NCI-H187 (cell line): Measurements from ENCODE around the gene HDAC11.
"Not testable (repeated sequence)": the region's sequence is repeated elsewhere in the genome, so short reads cannot be mapped to it uniquely, and the experiment has no call there.

Experiments used
- DNase-seq, 2 experiments: peaks; one replicate each; lab custom pipeline; 2025; lab: John Stamatoyannopoulos, UW

HDAC11 gene

GRCh38 chr3:13507570-13508339, 27.6 kb downstream of the HDAC11 start:
- no peak for DNase-seq

GRCh38 chr3:13508496-13508895, 28.4 kb downstream of the HDAC11 start:
- DNase-seq = no peak

GRCh38 chr3:13509059-13509815, 29.1 kb downstream of the HDAC11 start:
- no peak for DNase-seq

GRCh38 chr3:13509816-13510192, 29.7 kb downstream of the HDAC11 start:
- no peak for DNase-seq

DNA sequence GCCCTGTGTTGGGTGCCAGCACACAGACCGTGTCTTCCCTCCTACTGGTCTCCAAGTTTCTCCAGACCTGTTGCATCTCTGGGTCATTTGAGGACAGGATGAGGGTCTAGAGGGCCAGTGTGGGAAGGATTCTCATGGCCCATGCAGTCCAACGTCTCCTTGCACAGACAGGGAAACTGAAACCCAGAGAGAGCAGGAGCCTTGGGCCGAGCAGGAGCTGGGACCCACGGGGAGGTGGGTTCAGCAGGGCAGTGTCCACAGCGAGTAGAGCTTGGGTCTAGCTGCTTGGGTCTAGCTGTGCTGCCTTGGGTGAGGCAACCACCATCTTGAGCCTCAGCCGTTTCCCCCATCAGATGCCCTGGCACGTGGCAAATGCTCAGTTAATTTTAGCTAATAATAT, 32.3 kb downstream of the HDAC11 start:
- no peak for DNase-seq

DNA sequence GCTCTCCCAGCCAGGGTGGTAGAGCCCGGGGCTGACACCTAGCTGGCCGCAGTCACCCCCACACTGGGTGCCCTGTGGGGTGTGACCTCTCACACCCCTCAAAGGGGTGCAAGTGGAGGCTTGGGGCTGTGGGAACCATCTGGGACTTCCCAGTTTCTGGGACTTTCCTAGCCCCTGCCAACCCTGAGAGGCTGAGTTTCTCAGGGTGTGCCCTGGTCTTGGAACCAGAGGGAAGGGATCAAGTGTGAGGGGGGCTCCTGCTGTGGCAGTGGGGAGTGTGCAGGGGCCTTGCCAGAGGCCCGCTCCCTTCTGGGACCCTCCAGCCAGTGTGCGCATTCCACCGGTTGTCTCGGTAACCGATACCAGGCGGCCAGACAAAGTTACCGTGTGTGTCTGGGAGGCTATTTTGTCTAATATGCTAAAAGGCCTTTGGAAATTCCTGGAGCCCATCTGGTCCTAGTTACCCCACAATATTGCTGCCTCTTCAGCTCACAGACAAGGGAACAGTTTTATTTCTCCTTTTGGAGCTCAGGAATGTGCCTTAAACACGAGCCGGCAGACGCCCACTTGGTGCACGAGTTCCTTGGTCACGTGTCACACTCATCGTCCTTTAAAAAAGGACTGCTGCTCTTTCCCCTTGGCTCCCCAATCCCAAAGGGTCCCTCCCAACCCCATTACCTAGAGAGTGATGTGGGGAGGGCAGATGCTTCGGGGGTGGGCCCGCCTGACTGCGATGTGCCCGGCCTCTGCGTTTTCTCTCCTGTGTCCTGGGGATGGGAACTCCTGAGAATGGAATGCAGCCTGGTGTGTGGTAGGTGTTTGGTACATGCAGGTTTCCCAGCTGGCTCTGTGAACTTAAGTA, 33.2 kb downstream of the HDAC11 start:
- DNase-seq = no peak

DNA sequence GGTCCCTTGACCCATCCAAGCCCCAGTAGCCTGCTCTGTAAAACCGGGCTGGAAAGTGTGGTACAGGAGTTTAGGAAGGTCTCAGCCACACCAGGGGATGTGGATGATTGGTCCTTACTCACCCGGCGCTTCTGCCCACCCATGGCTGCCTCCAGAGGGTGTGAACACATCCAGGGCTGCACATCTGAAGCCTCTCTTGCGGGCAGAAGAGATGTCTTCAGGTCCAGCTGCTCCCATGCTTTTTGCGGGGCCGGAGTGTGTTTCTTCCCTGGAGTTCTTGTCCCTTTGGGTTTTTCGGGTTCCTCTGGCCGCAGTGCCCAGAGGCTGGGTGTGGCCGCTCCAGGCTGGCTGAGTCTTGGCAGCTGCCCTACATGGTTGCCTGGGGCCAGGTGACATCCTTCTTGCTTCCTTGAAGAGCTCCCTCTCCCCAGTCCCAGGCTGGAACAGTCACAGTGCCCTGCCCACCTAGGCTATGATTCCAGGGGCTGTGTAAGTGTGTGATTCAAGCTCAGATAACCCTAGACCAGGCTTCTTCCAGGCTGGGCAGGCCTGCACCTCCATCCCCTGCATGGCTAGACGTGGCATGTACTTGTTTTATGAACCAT, 33.9 kb downstream of the HDAC11 start:
- DNase-seq = no peak

DNA sequence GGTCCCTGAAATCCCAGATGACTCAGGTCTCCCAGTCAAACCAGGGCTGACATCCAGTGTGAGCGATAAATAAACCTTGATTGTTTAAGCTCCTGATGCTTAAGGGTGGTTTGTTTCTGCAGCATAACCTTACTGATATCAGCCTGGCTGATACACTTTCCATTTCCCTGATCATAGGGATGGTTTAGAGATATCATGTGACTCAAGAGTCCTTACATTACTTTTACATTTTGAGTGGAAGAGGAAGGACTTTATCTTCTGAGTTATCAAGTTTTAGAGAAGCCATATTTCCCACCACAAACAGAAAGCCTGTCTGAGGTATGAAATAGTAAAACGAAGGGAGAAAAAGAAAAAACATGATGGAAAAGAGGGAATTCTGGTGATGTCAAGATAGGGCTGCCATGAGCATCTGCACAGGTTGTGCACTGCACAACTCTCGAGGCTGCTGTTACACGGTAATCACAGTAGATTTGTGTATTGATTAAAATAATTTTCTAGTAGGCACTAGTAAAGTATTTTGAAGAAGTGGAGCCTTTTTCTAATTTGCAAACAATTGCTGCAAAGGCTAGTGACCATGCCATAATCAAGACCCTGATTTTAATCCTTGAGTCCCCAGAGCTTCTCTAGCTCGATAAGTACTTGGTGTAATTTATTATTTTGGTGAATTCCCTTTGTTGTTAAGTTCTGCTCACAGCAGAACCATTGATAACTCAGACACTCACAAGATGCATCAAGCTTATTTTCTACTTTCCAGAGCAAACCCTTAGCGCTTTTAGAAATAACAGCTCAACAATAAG, 34.7 kb downstream of the HDAC11 start:
- no peak for DNase-seq

GRCh38 chr3:13515786-13516759, 36.0 kb downstream of the HDAC11 start:
- no peak for DNase-seq

DNA sequence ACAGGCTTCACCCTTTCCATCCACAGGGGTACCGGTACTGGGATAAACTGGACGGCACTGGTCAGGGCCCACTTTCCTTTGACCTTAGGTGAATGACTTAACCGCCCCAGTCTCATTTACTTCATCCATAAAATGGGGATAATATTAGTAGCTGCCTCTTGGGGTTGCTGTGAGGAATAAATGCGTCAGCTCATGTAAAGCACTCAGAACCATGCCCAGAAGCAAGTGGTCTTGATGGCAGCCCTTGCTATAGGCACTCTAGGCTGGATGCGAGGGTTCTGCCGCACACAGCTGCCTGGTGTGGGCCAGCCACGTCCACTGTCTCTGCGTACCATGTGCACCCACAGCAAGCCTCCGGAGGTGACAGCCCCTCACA, 36.6 kb downstream of the HDAC11 start:
- no peak for DNase-seq

GRCh38 chr3:13517253-13517977, 37.3 kb downstream of the HDAC11 start:
- DNase-seq = no peak

DNA sequence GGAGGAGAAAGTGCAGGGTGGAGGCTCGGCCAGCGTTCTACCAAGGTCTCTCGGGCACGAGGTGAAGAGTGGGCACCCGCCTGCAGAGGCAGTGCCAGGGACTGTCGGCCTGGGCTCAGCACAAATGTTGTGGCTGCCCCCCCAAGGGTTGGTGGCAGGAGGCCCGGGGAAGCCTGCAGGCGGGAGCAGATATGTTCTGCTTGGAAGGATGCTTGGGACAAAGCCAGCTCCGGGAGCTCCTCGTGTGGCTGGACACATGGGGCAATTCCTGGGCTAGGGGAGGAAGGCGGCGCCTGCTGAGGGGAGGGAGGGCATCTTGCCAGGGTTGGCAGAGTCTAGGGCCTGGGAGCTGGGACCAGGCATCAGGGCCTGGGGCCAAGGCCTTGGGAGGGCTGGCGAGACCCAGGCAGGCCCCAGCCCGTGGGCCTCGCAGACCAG, 38.4 kb downstream of the HDAC11 start:
- no peak for DNase-seq

- no peak for DNase-seq
Observed at GRCh38 chr3:13519006-13519791, 39.1 kb downstream of the HDAC11 start.

GRCh38 chr3:13520326-13520880, 40.3 kb downstream of the HDAC11 start:
- DNase-seq = no peak

DNA sequence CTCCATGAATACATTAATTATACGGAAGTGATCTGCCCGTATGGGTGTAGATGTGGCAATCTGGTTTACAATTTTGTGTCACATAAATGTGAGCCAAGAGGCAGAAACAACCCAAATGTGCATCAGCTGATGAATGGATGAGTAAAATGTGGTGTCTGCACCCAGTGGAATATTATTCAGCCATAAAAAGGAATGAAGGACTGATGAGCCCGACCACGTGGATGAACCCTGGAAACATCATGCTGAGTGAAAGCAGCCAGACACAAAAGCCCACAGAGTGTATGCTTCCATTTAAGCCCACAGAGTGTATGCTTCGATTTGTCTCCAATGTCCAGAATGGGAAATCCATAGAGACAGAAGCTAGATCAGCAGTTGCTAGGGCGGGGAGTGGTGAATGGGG, 41.2 kb downstream of the HDAC11 start:
- DNase-seq = no peak

DNA sequence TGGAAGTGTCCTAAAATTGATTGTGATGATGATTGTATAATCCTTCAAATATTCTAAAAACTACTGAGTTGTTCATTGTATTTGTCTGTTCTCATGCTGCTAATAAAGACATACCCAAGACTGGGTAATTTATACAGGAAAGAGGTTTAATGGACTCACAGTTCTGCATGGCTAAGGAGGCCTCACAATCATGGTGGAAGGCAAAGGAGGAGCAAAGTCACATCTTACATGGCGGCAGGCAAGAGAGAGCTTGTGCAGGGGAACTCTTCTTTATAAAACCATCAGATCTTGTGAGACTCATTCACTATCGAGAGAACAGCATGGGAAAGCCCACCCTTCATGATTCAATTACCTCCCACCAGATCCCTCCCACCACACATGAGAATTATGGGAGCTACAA, 41.6 kb downstream of the HDAC11 start:
- not testable (repeated sequence) for DNase-seq

DNA sequence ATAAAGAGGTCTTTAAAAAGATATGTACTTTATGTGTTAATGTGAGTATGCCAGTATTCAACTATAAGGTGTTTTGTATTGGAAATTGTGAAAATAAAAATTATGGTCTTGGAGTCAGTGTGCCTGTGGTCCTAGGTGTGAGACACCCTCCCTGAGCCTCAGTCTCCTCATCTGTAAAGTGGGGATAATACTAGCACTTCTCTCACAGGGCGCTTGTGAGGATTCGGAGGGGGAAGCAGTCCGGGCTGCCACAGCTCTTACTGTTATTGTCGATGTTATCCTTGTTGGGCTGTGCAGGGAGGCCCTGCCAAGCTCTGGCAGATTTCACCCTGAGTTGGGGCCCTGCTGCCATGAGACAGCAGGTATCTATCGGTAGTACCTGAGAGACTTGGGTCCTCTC, 42.1 kb downstream of the HDAC11 start:
- no peak for DNase-seq

- no peak for DNase-seq
Observed at GRCh38 chr3:13524979-13525669, 45.0 kb downstream of the HDAC11 start.
